Measurements from ENCODE around the gene YTHDF1.
"Not testable (repeated sequence)": the region's sequence is repeated elsewhere in the genome, so short reads cannot be mapped to it uniquely, and the experiment has no call there.

The YTHDF1 gene

GRCh38 chr20:63165356-63166192 is 50.4 kb downstream of the YTHDF1 start:
- no peak for DNase-seq (ENCODE audit: low spot score)
- H3K4me3 Mint-ChIP-seq, result no peak overlapping the region
- no peaks in the 10 kb centered on the region for H3K36me3 Mint-ChIP-seq (ENCODE audit: low read depth)
- no peaks in the 10 kb centered on the region for H3K4me1 Mint-ChIP-seq (ENCODE audit: low read depth)
- no peaks in the 10 kb centered on the region for H3K27me3 Mint-ChIP-seq (ENCODE audit: low read depth)
- H3K27ac Mint-ChIP-seq, result no peak overlapping the region
- no peaks in the 10 kb centered on the region for H3K9me3 Mint-ChIP-seq

DNA sequence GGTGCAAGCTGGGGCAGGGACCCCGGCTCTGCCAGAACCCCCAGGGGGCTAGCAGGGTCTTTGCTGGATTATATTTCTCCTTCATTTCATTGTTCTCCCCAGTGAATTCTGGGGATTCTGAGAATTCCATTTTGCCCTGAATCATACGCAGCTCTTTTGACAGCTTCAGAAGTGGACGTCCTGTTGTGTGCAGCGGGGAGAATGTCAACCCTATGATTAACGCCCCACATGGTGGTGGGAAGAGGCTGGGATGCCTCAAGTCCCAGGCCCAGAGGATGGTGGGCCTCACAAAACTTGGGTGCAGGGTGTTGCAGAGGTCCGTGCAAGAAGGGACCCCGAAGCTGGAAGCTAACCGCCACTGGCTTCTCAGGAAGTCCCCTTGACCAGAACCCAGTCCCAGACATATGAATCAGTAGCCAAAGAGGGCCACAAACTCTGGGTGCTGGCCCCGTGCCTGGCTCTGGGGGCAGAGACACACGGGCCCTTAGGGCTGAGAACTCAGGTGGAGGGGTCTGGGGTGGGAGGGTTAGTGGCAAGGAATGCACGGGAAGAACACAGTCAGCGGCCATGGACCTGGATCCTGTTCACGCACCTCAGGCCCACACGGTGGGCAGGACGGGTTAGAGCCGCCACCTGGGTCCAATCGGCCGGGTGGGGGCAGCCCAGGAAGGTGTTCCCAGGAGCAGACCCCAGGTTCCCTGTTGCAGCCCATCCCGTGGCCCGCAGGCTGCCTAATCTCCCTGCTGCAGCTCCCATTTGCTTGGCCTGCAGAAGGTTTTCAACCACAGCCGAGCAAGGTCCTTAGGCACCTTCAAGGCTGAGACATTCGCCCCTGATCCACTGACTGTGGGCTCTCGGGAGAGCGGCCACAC is 51.2 kb downstream of the YTHDF1 start:
- Mint-ChIP-seq H3K4me3 (no peak overlapping the region), H3K36me3 (ENCODE audit: low read depth) (no peaks in the 10 kb centered on the region), H3K27me3 (ENCODE audit: low read depth) (no peaks in the 10 kb centered on the region), H3K4me1 (ENCODE audit: low read depth) (no peaks in the 10 kb centered on the region), H3K9me3 (no peaks in the 10 kb centered on the region), H3K27ac (no peak overlapping the region)
- no peak for DNase-seq (ENCODE audit: low spot score)

DNA sequence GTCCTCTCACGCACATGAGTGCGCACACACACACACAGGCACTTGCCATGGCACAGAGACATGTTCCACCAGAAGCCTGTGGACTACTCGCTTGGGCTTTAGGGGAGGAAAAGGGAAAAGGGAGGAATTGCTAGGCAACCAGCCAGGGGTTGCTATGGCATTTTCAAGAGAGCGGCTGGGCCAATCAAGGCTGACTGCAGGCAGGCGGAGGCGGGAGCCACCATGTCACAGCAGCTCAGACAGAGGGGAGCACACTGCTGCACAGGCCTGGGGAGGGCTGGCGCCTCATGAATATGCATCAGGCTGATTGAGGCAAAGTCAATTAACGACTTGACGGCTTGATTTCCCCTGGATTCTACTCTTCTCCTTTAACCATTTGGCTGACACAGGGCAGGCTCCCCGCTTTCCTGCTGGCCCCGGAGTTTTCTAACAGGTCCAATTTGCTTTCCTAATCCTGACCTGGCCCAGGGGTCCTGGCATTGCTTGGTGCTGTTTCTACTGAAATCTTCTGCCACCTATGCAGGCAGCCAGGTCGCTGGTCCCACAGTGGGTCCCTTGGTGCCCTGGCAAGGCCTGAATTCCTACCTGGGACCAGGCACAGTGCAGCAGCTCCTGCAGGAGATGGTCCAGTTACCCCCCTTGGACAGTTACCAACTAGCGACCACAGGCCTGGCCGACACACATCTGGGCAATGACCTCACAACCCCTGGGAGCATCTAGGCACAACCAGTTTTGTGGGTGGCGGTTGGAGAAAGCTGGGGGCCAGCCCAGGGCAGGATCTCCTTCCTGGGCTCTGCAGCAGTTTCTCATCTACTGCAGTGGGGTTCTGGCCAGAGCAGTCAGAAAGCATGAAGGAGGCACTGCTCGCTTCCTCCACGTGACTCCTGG is 52.1 kb downstream of the YTHDF1 start:
- Mint-ChIP-seq H3K36me3 (ENCODE audit: low read depth) (no peaks in the 10 kb centered on the region), H3K27ac (no peak overlapping the region), H3K4me1 (ENCODE audit: low read depth) (no peaks in the 10 kb centered on the region), H3K9me3 (no peaks in the 10 kb centered on the region), H3K27me3 (ENCODE audit: low read depth) (no peaks in the 10 kb centered on the region), H3K4me3 (no peak overlapping the region)
- DNase-seq (ENCODE audit: low spot score), result no peak

DNA sequence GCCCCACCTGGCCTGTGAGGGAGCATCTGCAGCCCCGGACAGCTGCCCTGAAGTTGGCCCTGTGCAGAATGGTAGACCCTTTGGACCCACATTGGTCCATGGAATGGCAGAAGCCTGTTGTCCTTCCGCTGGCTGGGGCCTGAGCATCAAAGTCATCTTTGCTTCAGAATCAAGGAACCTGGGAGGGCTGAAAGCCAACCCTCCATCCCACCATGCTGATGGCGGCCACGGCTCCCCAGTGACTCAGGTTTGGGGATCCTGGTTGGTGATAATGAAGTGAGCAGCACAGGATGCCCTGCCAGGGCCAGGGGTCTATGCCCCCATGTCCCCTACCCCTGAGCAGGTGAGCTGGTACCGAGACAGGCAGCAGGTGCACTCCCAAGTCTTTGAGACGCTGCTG is 52.8 kb downstream of the YTHDF1 start:
- Mint-ChIP-seq H3K36me3 (ENCODE audit: low read depth) (no peaks in the 10 kb centered on the region), H3K27me3 (ENCODE audit: low read depth) (no peaks in the 10 kb centered on the region)

GRCh38 chr20:63162206-63162795 is 53.6 kb downstream of the YTHDF1 start:
- no peak overlapping the region for H3K4me3 Mint-ChIP-seq
- H3K9me3 Mint-ChIP-seq, result no peaks in the 10 kb centered on the region
- no peaks in the 10 kb centered on the region for H3K4me1 Mint-ChIP-seq (ENCODE audit: low read depth)
- no peaks in the 10 kb centered on the region for H3K27me3 Mint-ChIP-seq (ENCODE audit: low read depth)
- H3K36me3 Mint-ChIP-seq (ENCODE audit: low read depth), result no peaks in the 10 kb centered on the region
- H3K27ac Mint-ChIP-seq, result no peak overlapping the region
- DNase-seq (ENCODE audit: low spot score), result no peak

More for the DNA sequence above, 52.8 kb downstream of the YTHDF1 start:
- no peaks in the 10 kb centered on the region for H3K9me3 Mint-ChIP-seq
- no peak for DNase-seq (ENCODE audit: low spot score)
- no peaks in the 10 kb centered on the region for H3K4me1 Mint-ChIP-seq (ENCODE audit: low read depth)
- H3K27ac Mint-ChIP-seq, result no peak overlapping the region
- H3K4me3 Mint-ChIP-seq, result no peak overlapping the region

DNA sequence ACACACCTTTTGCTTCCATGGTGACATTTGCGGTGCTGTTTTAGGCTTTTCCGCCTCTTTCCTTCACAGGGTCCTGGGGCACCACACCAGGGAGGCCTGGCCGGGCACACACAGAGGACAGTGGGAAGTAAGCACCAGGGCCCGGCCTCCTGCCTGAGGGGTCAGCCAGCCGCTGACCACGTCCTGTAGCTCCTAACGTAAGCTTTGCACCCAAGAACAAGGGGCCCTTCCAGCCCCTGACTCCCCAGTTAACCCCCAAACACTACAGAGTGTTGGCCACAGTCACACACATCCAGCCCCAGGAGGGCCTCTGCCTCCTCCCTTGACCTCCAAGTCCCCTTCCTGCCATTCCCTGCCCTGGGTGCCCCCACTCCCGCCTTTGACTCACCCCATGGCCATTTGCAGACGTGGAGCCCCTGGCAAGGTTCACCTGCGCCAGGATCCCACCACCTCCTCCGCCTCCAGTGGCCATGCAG is 54.7 kb downstream of the YTHDF1 start:
- Mint-ChIP-seq H3K27ac (no peak overlapping the region), H3K4me3 (no peak overlapping the region), H3K4me1 (ENCODE audit: low read depth) (no peaks in the 10 kb centered on the region), H3K36me3 (ENCODE audit: low read depth) (no peaks in the 10 kb centered on the region), H3K27me3 (ENCODE audit: low read depth) (no peaks in the 10 kb centered on the region), H3K9me3 (no peaks in the 10 kb centered on the region)
- no peak for DNase-seq (ENCODE audit: low spot score)

DNA sequence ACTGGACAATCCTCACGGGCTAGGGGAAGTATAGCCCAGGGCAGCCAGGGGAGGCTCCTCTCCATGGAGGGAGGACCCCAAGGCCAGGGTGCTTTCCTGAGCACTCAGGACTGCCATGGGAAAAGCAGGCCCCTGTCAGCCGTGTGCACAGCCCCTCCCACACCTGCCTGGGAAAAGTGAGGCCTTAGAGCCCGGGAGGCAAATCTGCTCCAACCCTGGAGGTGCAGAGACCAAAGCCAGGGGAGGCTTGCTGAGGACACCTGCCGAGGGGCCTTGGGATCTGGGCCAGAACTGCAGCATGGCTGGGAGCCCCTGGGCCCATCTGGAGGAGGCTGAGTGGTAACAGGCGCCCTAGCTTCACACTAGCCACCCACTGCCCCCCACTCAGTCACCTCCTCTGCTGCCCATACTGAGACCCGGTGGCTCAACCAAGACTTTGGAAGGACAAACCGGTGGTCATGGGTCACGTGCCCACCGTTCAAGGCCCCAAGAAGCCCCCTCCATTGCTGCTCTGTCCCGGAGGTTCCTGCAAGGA is 55.2 kb downstream of the YTHDF1 start:
- no peak overlapping the region for H3K4me3 Mint-ChIP-seq
- no peak for DNase-seq (ENCODE audit: low spot score)
- H3K27ac Mint-ChIP-seq, result no peak overlapping the region
- H3K4me1 Mint-ChIP-seq (ENCODE audit: low read depth), result no peaks in the 10 kb centered on the region
- H3K9me3 Mint-ChIP-seq, result no peaks in the 10 kb centered on the region
- no peaks in the 10 kb centered on the region for H3K27me3 Mint-ChIP-seq (ENCODE audit: low read depth)
- no peaks in the 10 kb centered on the region for H3K36me3 Mint-ChIP-seq (ENCODE audit: low read depth)

- Mint-ChIP-seq H3K36me3 (ENCODE audit: low read depth) (no peaks in the 10 kb centered on the region), H3K4me3 (no peak overlapping the region), H3K27ac (no peak overlapping the region), H3K9me3 (no peaks in the 10 kb centered on the region), H3K27me3 (ENCODE audit: low read depth) (no peaks in the 10 kb centered on the region), H3K4me1 (ENCODE audit: low read depth) (no peaks in the 10 kb centered on the region)
- no peak for DNase-seq (ENCODE audit: low spot score)
Measured at GRCh38 chr20:63159826-63160640, 55.9 kb downstream of the YTHDF1 start.

GRCh38 chr20:63159251-63159650 is 56.7 kb downstream of the YTHDF1 start:
- H3K27me3 Mint-ChIP-seq (ENCODE audit: low read depth); H3K4me1 Mint-ChIP-seq (ENCODE audit: low read depth); H3K4me3 Mint-ChIP-seq; H3K27ac Mint-ChIP-seq; H3K9me3 Mint-ChIP-seq; H3K36me3 Mint-ChIP-seq (ENCODE audit: low read depth); DNase-seq (ENCODE audit: low spot score): not testable (repeated sequence)

GRCh38 chr20:63158845-63159244 is 57.1 kb downstream of the YTHDF1 start:
- DNase-seq (ENCODE audit: low spot score), result no peak
- Mint-ChIP-seq H3K4me3 (no peak overlapping the region), H3K36me3 (ENCODE audit: low read depth) (no peaks in the 10 kb centered on the region), H3K9me3 (no peaks in the 10 kb centered on the region), H3K27me3 (ENCODE audit: low read depth) (no peaks in the 10 kb centered on the region), H3K4me1 (ENCODE audit: low read depth) (no peaks in the 10 kb centered on the region), H3K27ac (no peak overlapping the region)

- H3K27me3 Mint-ChIP-seq (ENCODE audit: low read depth), result no peaks in the 10 kb centered on the region
Measured at GRCh38 chr20:63158352-63158751, 57.6 kb downstream of the YTHDF1 start.

DNA sequence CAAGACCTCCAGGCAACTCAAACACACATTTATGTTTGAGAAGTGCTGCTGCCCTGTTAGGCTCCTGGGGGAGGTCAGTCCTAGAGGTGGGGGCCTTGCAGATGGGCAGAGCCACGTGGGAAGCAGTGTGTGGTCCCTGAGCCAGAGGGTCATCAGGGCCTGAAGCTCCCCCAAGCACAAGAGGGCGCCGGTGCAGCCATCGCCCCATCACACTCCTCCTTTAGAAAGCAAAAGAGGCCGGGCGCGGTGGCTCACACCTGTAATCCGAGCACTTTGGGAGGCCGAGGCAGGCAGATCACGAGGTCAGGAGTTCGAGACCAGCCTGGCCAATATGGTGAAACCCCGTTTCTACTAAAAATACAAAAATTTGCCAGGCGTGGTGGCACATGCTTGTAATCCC is 58.5 kb downstream of the YTHDF1 start:
- not testable (repeated sequence) for H3K27ac Mint-ChIP-seq; H3K27me3 Mint-ChIP-seq (ENCODE audit: low read depth); DNase-seq (ENCODE audit: low spot score); H3K4me1 Mint-ChIP-seq (ENCODE audit: low read depth); H3K4me3 Mint-ChIP-seq; H3K9me3 Mint-ChIP-seq; H3K36me3 Mint-ChIP-seq (ENCODE audit: low read depth)

More at GRCh38 chr20:63158352-63158751, 57.6 kb downstream of the YTHDF1 start:
- no peaks in the 10 kb centered on the region for H3K36me3 Mint-ChIP-seq (ENCODE audit: low read depth)
- DNase-seq (ENCODE audit: low spot score), result no peak
- H3K4me3 Mint-ChIP-seq, result no peak overlapping the region
- H3K4me1 Mint-ChIP-seq (ENCODE audit: low read depth), result no peaks in the 10 kb centered on the region
- no peak overlapping the region for H3K27ac Mint-ChIP-seq
- H3K9me3 Mint-ChIP-seq, result no peaks in the 10 kb centered on the region
